K562 (cell line): ENCODE measurements around the gene GARIN6. TPM values are rescaled to one million over a fixed set of nuclear protein-coding genes. Genes with fewer than 3 reads are reported as not detected.

Experiments
- ATAC-seq: fragments of 200-7000 bp; cut with Tn5 transposase; 3 replicates; pipeline ENCODE4 v1.9.1; 2020; ENCODE audit warnings: moderate library complexity
- BruUV-seq: library from RNA; stranded (reverse); fragments of 400-500 nt; replicated peaks from 2 replicates; lab custom pipeline; 2021; lab: Mats Ljungman, UMichigan
- CTCF ChIA-PET: fragments of 300-600 bp; formaldehyde crosslinking; extraction: SDS; loops from one replicate; lab custom pipeline; 2021; ENCODE audit warnings: low intra/inter-chr PET ratio; lab: Yijun Ruan, JAX
- POLR2A ChIA-PET: fragments of 300-600, 350-650 bp; sonication (Branson Sonifier 250); formaldehyde crosslinking; extraction: SDS; loops from one replicate; lab custom pipeline; 2021; ENCODE audit warnings: antibody characterized with exemption, inconsistent platforms; lab: Yijun Ruan, JAX
- DNase-seq, 4 experiments: peaks; one replicate each; pipeline versions ENCODE4 v3.0.0 to v3.0.0-alpha.2; 2011 to 2018; ENCODE audit warnings: low spot score in 3 of 4, mixed read lengths in 3 of 4; ENCODE audit errors: extremely low read depth in 1 of 4
- FAIRE-seq: peaks from 2 replicates; lab custom pipeline; 2011; peaks lifted over from hg19 to GRCh38; lab: Jason Lieb, UNC
- H2AFZ ChIP-seq: 2 replicates; pipeline ENCODE4 v1.6.0; 2011; ENCODE audit warnings: low read depth, low read length, control low read depth, inconsistent platforms
- H3K27ac ChIP-seq: fragments of 200-600 bp; 3 replicates; pipeline ENCODE4 v1.8.0; 2011; ENCODE audit warnings: low read depth, mild to moderate bottlenecking, control low read depth, inconsistent platforms, low read length, moderate library complexity, mixed read lengths; ENCODE audit errors: extremely low read depth
- H3K27me3 ChIP-seq, 2 experiments: fragments of 300-600 bp in 1 of 2; 2 replicates in 1 of 2; 3 replicates in 1 of 2; pipeline versions ENCODE4 v1.6.0 to v1.8.0; 2011; ENCODE audit warnings: inconsistent platforms in 2 of 2, low read length in 2 of 2, mild to moderate bottlenecking in 1 of 2, mixed read lengths in 1 of 2, moderate library complexity in 1 of 2; ENCODE audit not compliant: control insufficient read depth in 2 of 2, insufficient read depth in 2 of 2
- H3K36me3 ChIP-seq: fragments of 300-600 bp; 3 replicates; pipeline ENCODE4 v1.8.0; 2011; ENCODE audit warnings: mild to moderate bottlenecking, low read length, inconsistent platforms; ENCODE audit not compliant: control insufficient read depth, insufficient read depth
- H3K4me1 ChIP-seq, 2 experiments: fragments of 200-600 bp in 1 of 2; replicated peaks in 1 of 2; 2 replicates in 1 of 2; 3 replicates in 1 of 2; pipeline versions ENCODE4 v1.5.1 to v1.8.0; 2011; ENCODE audit warnings: inconsistent platforms in 2 of 2, low read length in 2 of 2, mild to moderate bottlenecking in 1 of 2, mixed read lengths in 1 of 2, moderate library complexity in 1 of 2; ENCODE audit not compliant: control insufficient read depth in 2 of 2, insufficient read depth in 2 of 2
- H3K4me2 ChIP-seq: 2 replicates; pipeline ENCODE4 v1.6.1; 2011; ENCODE audit warnings: low read length, control low read depth, inconsistent platforms, mixed read lengths; ENCODE audit not compliant: insufficient read depth
- H3K4me3 ChIP-seq: fragments of 200-600 bp; sonication (generic), shearing (Covaris generic); 2 replicates; pipeline ENCODE4 v1.5.1; 2016; ENCODE audit warnings: control low read depth, inconsistent platforms
- H3K79me2 ChIP-seq: fragments of 200-600 bp; 3 replicates; pipeline ENCODE4 v1.8.0; 2011; ENCODE audit warnings: low read length, inconsistent platforms; ENCODE audit not compliant: control insufficient read depth, insufficient read depth
- H3K9ac ChIP-seq, 2 experiments: 2 replicates each; pipeline versions ENCODE4 v1.6.0 to v1.6.1; 2011; ENCODE audit warnings: low read depth in 2 of 2, low read length in 2 of 2, control low read depth in 1 of 2, inconsistent platforms in 1 of 2, mild to moderate bottlenecking in 1 of 2, mixed read lengths in 1 of 2; ENCODE audit not compliant: insufficient read depth in 1 of 2
- H3K9me1 ChIP-seq: one replicate; pipeline ENCODE4 v1.6.0; 2011; ENCODE audit warnings: inconsistent platforms, mild to moderate bottlenecking, low read length, moderate library complexity; ENCODE audit not compliant: control insufficient read depth, insufficient read depth
- H3K9me3 ChIP-seq: replicated peaks from 2 replicates; pipeline ENCODE4 v1.5.1; 2011; ENCODE audit warnings: low read depth, low read length, inconsistent platforms; ENCODE audit not compliant: control insufficient read depth, insufficient read depth
- H4K20me1 ChIP-seq: replicated peaks from 2 replicates; pipeline ENCODE4 v1.6.1; 2011; ENCODE audit warnings: low read length, inconsistent platforms, mixed read lengths; ENCODE audit not compliant: control insufficient read depth, insufficient read depth
- CBFA2T3 ChIP-seq: fragments of 450-650 bp; IDR thresholded peaks from 2 replicates; pipeline ENCODE4 v1.6.1; 2017
- HOXB6 ChIP-seq: fragments of 250-450 bp; sonication (Bioruptor Pico); IDR thresholded peaks from 2 replicates; pipeline ENCODE4 v1.5.1; 2022; ENCODE audit warnings: mild to moderate bottlenecking, borderline replicate concordance
- MIER1 ChIP-seq: fragments of 450-650 bp; IDR thresholded peaks from 2 replicates; pipeline ENCODE4 v1.6.1; 2016; ENCODE audit warnings: antibody characterized with exemption, mild to moderate bottlenecking, low read depth
- NEUROD1 ChIP-seq: fragments of 150-350 bp; IDR thresholded peaks from 2 replicates; pipeline ENCODE4 v1.6.1; 2014; ENCODE audit warnings: borderline replicate concordance, low read length, low read depth; ENCODE audit not compliant: partially characterized antibody
- NR0B1 ChIP-seq: fragments of 450-650 bp; IDR thresholded peaks from one replicate; pipeline ENCODE4 v1.6.1; 2018; ENCODE audit warnings: mild to moderate bottlenecking, moderate library complexity; ENCODE audit not compliant: partially characterized antibody
- SPI1 ChIP-seq: IDR thresholded peaks from 2 replicates; pipeline ENCODE4 v1.6.1; 2011; ENCODE audit warnings: low read depth, low read length, control low read depth, borderline replicate concordance
- UBTF ChIP-seq, 2 experiments: IDR thresholded peaks; 2 replicates each; pipeline ENCODE4 v1.6.1; 2012; ENCODE audit warnings: improper control_type of control experiment in 2 of 2, low read depth in 2 of 2, low read length in 2 of 2, borderline replicate concordance in 1 of 2
- ZNF785 ChIP-seq: fragments of 250-450 bp; sonication (Bioruptor Pico); IDR thresholded peaks from 2 replicates; pipeline ENCODE4 v1.4.0; 2020; ENCODE audit warnings: mild to moderate bottlenecking
- WGBS: fragments of 100-300 bp; shearing (Covaris generic); methylation state at CpG from one replicate; pipeline ENCODE4 v1.1.6; 2016; ENCODE audit warnings: low coverage, mixed read lengths; ENCODE audit not compliant: insufficient coverage; ENCODE audit errors: missing lambda C conversion rate; 5-methylcytosine and 5-hydroxymethylcytosine counted together
- in situ Hi-C: fragments of 300-500 bp; cut with MboI; formaldehyde crosslinking; loops from 4 replicates; pipeline ENCODE4 v1.15.0; 2018; ENCODE audit warnings: inconsistent platforms, mixed read lengths
- intact Hi-C: fragments of 100-400 bp; cut with micrococcal nuclease; formaldehyde crosslinking; loops from 2 replicates; pipeline ENCODE4 v1.14.2; 2022
- polyA plus RNA-seq, 8 experiments: library from polyadenylated mRNA; depleted of rRNA in 4 of 8; stranded (reverse) in 5 of 8; unstranded in 3 of 8; fragments of >200 nt; fragmentation: Nextera tagmentation in 2 of 8; fragmentation: Illumina TruSeq in 1 of 8; extraction: Ambion mirVana in 2 of 8; extraction: Trizol in 1 of 8; gene quantifications; 2 replicates each; pipeline versions ENCODE4 v1.2.1 to v1.2.3, GENCODE V29; 2011 to 2014; ENCODE audit warnings: inconsistent platforms in 1 of 8, missing spikeins in 1 of 8
- total RNA-seq, 7 experiments: library from RNA; depleted of rRNA in 6 of 7; stranded (reverse); fragments of >200 nt in 6 of 7; fragmentation: Illumina TruSeq in 2 of 7; extraction: Trizol in 2 of 7; gene quantifications; 2 replicates each; pipeline versions ENCODE4 v1.2.1 to v1.2.3, GENCODE V29; 2011 to 2021; ENCODE audit warnings: low replicate concordance in 1 of 7

Gene GARIN6
- total and polyA plus RNA-seq, 9 of the 15 experiments (the other 6 are each of a cell fraction or from before 2014, with no cell fraction given): not detected

GRCh38 chr12:99644629-99645028 is 2.9 kb upstream of the GARIN6 start:
- Histone ChIP-seq H3K9me1 (no peaks in the 10 kb centered on the region), H3K79me2 (no peaks in the 10 kb centered on the region), H3K27ac (no peak overlapping the region), H3K4me3 (no peak overlapping the region), H3K36me3 (no peaks in the 10 kb centered on the region), H3K27me3 (no peaks in the 10 kb centered on the region), H3K9me3 (no peaks in the 10 kb centered on the region; the same call in 1 of the 2 replicates), H3K9ac (no peak overlapping the region), H3K4me1 (no peaks in the 10 kb centered on the region), H4K20me1 (no peaks in the 10 kb centered on the region), H3K4me2 (no peak overlapping the region), H2AFZ (no peak overlapping the region)
- intact Hi-C loops (no loop called here), in situ Hi-C loops (no loop called here)
- WGBS: 0% methylated on average over 2 of the region's 2 CpGs
- CTCF ChIA-PET: no interaction called here
- DNase-seq (no peak), ATAC-seq (no peak), FAIRE-seq (no peak)
- TF ChIP-seq NEUROD1: no peak
- TF ChIP-seq MIER1: no peak
- no peak for TF ChIP-seq HOXB6 (CRISPR knock-in tag)
- TF ChIP-seq SPI1: peak; percentile 53; the same call in 1 of the 2 replicates
- TF ChIP-seq NR0B1: no peak
- TF ChIP-seq CBFA2T3: no peak
- no peak for TF ChIP-seq ZNF785 (CRISPR knock-in tag)
- no peak for TF ChIP-seq UBTF (IDR thresholded peaks at IDR 0.05; ENCODE audit: borderline replicate concordance in 1 of 2, low read depth in 2 of 2, low read length in 2 of 2)
- no TSS peak for BruUV-seq
- POLR2A ChIA-PET: no interaction called here
